HK-2 (cell line): ENCODE data around the gene PRKAG2.

Experiments used
- DNase-seq: peaks from one replicate; pipeline ENCODE4 v3.0.0-alpha.2; 2018; ENCODE audit not compliant: unreplicated experiment

The PRKAG2 gene

DNA sequence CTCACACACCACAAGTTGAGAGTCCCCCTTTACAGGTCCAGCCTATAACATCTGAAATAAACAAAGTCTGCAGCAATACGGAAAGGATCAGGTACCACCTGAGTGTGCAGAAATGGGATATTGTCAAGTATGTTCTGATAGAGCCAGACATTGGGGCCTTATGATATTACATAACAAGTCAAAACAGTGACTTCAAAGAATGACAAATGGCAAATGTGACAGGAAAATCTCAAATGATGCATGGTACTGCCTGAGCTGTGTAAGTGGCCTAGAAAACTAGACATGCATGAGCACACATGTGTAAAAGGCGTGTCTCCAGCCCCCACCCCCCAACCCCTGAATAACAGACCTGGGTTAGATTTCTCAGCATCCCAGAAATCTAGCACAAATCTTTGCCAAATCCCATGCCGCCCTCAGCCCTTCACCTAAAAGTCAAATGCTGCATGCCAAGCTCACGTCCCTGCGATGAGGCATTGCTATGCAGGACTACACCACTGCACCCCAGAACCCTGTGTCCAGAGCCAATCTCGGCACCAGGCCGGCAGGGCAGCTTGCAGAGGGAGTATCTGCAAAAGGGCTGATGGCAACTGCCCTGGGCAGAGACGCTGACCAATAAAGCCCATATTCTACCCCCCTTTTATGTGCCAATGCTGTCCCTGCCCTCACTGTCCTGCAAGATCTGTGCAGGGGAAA, 58.8 kb downstream of the PRKAG2 start:
- no peak for DNase-seq

DNA sequence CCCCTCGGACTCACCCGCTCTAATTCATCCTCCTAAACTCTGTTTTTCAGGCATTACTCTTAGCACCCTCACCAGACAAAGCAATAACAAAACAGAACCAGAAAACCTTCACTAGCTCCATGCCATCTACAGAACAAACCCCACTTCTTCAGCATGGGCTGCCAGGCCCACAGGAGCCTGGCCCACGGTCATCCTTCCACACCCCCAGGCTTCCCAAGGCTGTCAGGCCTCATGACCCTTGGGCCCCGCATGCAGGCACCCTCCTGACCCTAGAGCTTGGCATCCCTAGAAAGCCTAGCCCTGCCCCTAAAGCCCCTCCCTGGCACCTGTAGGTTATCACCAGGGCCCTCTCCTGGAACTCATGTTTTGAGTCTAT, 59.6 kb downstream of the PRKAG2 start:
- no peak for DNase-seq

DNA sequence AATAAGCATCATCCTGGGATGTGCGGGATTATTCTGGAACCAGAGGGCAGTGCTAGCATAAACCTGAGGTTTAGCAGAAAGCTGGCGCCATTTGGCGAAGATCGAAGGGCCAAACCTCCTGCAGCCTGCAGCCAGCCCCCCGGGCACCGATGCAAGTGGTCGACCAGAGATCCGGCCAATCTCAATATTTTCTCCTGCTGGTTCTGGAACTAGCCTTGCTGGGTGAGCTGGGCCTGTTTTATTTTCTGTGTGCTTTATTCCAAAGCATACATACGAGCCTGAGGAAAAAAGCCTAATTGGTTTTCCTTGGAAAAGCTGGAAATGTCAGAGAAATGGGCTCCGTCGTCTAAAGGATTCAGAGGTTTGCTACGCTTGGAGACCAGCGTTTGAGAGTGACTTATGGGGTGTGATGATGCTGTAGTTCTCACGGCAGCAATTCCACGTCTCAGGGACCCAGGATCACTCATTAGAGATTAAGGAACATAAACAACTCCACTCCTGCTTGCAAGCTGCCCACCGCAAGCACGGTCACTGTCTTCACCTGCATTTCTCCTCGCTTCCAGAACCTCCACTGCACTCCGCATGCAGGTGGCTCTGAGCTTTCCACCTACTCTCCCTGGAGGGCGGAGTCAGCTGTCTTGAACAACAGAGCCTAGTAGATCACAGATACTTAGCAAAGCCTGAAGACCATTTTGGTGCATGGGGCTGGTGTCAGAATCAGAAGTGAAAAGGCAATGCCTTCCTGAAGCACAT, 60.2 kb downstream of the PRKAG2 start:
- no peak for DNase-seq

DNA sequence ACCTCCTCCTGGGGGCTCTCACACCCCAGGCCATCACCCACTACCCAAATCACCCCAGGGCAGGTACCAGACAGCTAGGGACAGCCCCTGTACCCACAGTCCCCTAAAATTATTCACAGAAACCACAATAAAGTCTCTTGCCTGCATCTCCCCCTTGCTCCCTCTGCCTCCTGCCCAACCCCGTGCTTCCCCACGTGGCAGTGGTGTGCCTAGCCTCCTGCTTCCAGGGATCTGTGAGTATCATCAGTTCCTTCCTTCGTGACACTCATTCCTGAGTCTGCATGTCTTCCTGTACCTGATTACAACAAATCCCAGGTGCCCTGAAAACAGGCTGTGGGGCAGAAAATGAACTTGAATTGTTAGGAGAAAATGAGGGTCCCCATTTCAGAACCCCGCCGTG, 61.5 kb downstream of the PRKAG2 start:
- no peak for DNase-seq

DNA sequence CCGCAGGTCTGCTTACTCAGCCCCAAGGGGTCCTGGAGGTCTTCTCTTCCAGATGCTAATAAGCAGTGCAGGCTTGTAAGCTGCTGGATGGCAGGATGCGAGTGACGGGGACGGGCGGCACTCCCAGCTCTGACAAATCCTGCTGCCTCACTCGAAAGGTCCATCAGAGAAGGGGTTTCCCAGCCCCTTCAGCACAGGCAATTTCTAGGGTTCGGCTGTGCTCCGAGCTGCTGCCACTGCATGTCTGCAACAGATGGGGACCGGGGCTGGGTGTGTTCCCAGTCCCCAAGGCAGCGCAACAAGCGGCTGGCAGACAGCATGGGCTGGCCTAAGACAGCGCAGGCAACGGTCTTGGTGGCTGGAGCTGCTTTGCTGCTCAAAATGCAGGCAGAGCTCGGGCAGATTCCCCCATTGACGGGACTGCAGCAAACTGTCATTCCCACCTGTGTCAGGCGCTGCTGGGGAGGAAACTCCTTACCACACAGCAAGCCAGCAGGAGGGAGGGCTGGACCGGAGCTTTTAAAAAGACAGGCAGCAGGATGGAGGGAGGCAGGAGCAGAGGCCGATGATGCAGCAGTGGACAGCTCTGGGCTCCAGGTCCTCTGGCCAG, 62.4 kb downstream of the PRKAG2 start:
- no peak for DNase-seq

DNA sequence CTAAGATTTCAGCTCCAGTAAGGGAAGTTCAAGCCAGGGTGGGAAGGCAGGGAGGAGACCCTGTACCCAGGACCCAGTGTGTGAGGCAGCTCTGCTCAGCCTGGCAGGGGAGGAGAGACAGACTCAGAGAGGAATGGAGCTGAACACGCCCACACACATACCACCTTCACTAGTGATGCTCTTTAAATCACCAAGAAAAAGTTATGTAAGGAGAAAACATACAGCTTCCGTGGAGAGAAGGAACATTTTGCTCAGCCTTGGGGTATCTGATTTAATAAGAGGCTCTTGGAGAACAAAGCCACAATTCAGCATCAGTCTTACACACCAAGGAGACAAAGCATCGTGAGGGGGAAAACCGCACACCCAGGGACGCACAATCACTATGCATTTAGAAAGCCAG, 62.9 kb downstream of the PRKAG2 start:
- no peak for DNase-seq

DNA sequence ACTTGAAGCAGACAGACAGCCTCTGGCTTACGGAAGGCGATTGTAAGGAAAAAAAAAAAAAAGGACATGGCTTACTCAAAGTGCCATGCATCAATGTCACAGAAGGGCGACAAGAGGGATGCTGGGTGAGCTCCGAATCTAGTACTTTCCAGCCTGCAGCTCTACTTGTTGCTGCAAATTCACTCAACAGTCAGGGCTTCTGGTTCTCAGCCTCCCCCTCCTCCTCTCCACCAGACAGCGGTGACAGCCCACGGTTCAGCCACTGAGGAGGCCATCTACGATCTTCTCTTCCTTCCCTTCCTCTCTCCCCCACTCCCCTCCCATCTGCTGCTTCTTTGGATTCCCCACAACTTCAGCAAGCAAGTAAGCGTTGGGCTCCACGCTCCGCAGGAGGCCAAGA, 63.5 kb downstream of the PRKAG2 start:
- DNase-seq, result no peak

DNA sequence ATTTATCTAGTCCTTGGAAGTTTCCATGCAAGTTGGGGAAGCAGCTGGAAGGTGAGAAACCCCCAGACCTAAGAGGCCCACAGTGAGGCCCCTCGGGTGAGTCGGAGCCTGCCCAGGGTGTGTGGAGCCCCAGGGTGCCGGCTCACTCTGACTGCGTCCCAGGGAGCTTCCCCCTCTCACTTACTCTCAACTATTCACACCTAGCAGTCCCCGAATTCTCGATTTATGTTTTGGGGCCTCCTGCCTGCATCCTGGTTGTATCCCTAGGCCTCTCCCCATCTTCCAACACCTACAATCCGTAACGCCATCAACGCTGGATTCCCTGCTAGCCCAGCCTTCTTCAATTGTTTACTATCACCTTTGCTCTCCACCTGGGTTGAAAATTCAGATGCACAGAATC, 63.9 kb downstream of the PRKAG2 start:
- DNase-seq, result no peak

DNA sequence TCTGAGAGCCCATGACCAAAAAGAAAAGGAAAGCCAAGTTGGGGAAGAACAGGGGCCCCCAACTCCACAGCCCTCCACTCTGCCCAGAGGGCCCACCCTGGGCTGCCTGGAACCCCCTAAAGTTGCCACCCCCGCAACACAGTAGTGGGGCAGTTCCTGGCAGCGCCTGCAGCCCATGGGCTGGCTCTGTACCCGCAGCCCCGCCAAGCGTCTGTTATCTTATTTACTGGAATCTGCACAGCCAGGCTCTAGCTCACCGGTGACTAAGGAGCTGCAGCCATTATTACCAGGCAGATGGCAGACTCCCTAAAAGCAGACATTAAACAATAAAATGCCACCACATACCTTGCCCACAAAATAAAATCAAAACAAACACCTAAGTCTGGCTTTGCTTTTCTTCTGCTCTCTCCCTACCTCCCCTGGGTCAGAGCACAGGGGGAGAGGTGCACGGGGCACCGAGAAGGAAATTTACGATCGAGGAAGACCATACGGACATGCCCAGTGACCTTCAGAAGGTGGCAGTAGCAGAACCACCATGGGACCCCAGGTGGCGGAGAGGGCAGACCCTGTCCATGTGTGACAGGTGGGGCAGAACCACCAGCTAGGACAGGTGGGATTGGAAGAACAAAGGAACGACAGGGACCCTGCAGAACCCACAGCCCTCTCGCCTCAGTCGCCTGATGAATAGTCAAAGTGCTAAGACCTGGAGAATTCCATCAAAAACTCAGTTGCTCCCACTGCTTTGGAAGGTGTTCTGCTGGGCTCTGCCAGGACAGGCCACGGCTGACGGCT, 66.3 kb downstream of the PRKAG2 start:
- DNase-seq, result no peak

DNA sequence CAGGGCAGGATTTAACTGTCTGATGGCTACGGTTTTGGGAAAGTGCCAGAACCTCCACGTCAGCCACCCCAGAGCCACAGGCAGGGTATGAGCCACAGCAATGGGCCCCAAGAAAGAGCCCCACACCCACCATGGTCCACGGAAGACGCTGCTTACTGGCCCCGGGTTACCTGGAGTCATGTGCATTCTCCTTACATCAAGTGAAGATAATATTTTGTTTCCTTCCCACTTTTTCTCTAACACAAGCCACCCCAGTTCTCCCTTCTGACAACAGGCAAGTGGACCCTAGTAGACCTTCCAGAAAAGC, 67.1 kb downstream of the PRKAG2 start:
- DNase-seq, result no peak

DNA sequence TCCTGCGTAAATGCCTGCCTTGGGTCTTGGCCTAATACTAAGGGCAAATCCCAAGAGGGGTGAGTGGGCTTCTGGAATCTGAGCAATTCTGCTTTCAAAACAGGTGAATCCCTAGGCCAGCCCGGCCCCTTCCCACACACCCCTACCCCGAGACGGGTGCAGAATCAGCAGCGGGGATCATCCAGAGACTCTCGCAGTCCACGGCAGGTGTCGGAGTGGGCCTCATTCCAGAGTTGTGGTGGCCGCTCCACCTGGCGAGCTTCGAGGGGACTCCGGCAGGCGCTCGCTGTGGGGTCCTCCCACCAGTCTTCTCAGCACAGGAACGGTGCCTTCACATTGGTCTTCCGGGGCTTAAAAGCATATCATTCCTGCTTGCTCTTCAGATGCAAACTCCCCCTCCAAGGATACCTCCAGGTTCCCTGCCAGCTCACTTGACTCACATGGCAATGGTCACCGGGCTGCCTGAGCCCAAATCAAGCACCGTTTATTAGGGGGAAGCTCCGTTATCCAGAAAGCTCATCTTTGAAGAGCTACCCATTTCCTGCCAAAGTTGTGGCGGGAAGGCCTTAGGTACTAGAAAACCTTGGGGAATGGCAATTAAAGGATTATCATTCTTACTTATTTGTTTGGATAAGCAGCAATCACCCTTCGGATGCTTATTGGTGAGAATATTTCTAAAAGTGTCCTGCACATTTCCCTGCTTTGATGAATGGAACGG, 67.6 kb downstream of the PRKAG2 start:
- no peak for DNase-seq

DNA sequence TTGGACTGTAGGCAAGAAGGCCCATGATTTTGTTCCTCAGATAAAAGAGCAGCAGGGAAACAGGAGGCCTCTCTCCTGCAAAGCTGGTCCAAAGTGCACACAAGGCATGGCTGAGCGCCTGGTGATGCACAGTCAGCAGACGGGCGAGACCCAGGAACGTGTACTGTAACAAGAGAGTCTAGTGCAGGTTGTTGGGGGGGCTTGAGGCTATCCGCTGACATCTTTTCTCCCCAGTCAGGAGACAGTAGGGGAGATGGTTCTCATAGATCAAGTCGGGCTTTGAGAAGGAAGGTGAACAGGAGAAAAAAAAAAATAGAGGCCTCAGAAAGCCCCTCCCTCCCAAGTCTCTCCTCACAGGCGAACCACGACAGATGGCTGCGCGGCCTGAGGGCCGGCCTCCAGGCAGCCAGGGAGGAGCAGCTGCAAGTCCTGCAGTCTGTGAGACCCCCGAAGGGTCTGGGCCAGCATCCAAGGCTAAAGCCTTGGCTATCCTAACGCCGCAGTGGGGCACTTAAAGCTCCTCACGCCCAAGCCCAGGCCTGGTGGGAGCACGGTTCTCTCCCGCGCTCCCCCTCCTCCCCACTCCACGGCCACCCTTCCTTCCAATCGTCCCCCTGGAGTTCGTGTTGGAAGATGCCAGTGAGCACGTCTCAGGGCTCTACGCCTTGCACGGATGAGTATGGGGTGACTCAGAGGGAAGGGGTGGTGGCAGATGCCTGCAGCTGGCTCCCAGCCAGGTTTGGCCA, 68.3 kb downstream of the PRKAG2 start:
- DNase-seq, result peak; percentile 85

DNA sequence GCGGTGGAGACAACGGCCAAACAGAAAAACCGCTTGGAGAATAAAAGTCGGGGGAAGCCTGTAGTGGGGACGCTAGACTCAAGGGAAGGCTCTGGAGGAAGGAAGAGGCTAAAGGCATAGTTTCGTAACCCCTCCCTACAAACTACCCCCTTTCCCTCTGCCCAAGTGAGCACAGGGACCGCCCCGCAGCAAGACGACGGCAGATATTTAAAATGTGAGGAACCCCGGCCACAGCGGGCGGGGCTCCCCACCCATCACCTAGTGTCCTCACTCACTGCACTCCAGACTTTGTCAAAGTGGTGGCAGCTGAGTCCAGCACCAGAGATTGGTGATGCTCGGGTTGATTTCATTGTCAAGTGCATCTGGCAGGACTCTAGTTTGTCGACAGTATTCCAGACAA, 69.1 kb downstream of the PRKAG2 start:
- DNase-seq, result no peak

DNA sequence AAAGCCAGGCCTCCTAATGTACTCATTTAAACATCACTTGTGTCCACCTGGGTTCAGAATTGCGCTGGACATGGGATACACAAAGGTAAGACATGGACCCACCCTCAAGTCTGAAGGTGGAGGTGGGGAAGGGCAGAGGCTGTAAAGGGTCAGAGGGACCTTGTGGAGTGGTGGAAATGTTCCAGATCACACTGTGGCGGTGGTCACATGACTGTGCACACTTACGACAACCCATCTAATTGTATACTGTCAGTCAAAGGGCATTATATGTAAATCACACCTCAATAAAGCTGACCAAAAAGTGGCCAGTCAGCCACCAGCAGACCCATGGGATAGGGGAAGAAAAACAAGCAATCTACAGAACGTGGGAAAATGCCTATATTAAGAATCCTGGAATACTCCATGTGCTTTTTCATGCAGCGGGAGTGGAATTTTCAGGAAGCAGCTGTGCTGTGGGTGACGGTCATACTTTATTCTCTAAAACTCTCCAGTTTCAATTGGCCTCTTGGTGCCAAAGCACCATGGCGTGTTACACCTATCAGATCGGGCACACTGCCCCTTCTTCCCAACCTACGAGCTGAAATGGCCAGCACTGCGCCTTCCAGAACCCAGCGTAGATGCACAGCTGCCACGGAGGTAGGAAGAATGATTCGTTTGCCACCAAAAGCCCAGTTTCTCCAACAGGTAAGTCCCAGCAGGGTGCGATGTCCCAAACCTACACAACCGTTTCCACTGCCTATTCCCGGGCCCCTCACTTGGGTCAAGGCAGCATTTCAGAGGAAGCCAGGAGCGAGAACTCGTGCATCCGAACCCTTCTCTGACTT, 69.8 kb downstream of the PRKAG2 start:
- no peak for DNase-seq

DNA sequence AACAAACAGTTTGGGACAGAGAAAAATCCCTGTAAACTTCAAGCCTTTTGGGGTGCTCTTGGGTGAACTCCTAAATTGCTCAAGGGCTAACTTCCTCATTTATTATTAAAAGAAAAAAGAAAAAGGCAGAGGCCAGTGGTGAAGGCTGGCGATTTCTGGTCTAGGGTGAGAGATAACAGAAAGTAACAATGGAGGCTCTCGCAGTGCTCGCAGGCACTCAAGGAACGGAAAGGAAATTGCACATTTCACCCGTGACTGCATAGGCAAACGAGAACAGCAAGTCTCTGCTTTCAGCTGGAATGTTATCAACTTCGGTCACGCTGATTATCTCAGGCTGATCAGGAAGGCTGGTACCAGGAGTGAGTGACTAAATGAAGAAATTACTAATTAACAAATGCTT, 70.7 kb downstream of the PRKAG2 start:
- no peak for DNase-seq

DNA sequence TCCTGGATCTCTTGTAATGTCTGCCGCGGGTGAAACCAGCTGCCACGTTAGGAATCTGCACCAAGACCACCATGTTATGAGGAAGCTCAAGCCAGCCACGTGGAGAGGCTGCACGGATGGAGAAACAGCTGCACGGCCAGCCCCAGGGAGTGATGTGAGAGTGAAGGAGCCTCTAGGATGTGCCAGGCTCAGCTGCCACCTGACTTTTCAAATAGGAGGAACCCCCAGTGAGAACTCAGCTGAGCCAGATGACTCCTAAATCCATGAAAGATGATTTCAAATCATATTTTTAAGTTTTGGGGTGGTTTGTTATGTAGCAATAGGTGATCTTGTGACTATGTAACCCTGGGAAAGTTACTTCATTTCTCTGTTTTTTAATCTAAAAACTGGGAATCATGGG, 71.7 kb downstream of the PRKAG2 start:
- DNase-seq, result no peak

DNA sequence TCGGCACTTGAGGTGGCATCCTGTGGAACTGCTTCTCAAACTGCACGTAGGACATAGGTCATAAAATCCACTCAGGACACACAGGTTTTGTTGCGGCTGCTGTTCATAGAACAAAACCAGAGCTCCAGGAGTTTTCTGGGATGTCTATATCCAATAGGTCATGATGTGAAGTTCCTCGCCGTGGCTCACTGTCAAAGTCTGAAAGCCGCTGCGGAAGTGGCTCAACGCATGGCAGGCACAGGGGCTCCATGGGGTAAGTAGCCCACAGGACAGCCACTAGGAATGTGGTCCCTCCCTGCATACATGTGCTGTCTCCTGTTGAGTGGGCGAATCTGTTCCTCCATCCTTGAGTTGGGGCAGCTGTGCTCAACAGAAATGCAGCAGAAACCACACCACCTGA, 72.2 kb downstream of the PRKAG2 start:
- DNase-seq, result no peak

DNA sequence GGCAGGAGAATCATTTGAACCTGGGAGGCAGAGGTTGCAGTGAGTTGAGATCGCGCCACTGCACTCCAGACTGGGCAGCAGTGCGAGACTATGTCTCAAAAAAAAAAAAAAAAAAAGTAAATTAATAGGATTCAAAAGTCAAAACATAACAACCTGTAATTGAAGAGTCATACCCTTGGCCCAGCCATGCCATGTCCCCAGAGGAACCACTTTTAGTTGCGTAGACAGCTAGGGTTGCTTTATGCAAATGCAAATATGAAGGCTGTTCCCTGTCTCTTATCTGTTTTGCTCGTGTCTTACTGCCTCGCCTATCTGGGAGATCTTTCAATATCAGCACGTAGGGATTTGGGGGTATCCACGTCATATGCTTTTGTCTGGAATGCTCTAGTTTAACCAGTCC, 73.1 kb downstream of the PRKAG2 start:
- DNase-seq, result no peak

DNA sequence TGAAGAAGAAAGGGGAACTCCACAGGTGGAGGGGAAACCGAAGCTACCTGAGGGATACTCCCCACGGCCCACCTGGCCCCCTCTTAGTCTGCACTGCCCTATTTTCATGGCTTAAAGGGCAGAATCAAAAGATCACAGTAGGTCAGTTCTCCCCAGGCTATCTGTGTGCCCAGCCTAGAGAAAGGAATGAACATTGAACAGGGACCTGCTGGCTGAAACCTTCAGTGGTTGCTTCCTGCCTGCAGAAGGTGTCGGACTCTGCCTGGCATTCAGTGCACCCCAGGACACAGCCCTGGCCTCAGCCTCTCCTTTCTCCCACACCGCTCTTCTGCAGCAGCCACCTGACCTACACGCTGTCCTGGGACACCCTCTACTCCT, 74.5 kb downstream of the PRKAG2 start:
- no peak for DNase-seq

DNA sequence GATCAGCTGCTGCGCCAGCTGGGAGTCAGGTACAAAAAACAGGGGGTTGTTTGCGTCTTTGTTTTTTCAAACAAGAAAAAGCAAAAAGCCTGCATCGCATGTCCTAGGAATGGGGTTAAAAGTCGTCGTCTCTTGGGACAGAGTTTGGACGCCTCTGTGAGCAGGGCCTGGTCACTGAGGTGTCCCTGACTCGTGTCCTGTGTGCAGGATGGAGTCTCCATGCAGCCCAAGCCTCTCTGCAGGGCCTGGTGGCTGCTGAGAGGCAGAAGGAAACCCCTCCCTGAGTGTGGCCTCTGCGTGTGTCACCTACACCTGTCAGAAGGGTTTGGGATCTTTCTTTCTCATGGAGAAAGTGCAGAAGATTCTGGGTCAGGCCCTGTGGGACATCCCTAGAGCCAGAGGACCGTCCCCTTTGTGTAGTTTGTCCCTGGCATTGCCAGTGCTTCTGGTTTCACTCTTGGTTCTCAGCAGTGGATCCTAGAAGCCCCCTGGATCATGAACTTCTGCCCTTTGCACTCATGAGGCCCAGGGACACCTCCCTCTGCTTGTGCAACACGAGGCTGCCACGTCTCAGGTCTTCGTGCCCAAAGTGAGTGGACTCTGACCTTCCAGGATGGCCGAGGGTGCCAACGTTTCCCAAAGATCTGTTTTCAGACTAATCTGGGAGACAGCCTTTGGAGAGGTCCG, 75.0 kb downstream of the PRKAG2 start:
- no peak for DNase-seq
